Caco-2 (cell line): ENCODE results near the gene SLX9. TPM values are rescaled to one million over a fixed set of nuclear protein-coding genes. Genes with fewer than 3 reads are reported as not detected.

ENCODE experiments used
- BruUV-seq: library from RNA; stranded (reverse); fragments of 400-500 nt; replicated peaks from 2 replicates; lab custom pipeline; 2021; lab: Mats Ljungman, UMichigan
- CTCF ChIA-PET: fragments of 300-600 bp; sonication (Branson Sonifier 250); formaldehyde crosslinking; loops from one replicate; lab custom pipeline; 2022; ENCODE audit warnings: antibody characterized with exemption; lab: Charles Lee
- POLR2A ChIA-PET: fragments of 300-600 bp; sonication (Branson Sonifier 250); formaldehyde crosslinking; loops from one replicate; lab custom pipeline; 2022; ENCODE audit warnings: antibody characterized with exemption; lab: Charles Lee
- DNase-seq, 2 experiments: peaks; one replicate each; pipeline versions ENCODE4 v3.0.0 to v3.0.0-alpha.2; 2020 to 2022
- H3K27me3 ChIP-seq: replicated peaks from 2 replicates; pipeline ENCODE4 v1.6.0; 2011; ENCODE audit warnings: low read length; ENCODE audit not compliant: control insufficient read depth, insufficient read depth
- H3K36me3 ChIP-seq: 2 replicates; pipeline ENCODE4 v1.5.1; 2011; ENCODE audit warnings: low read length; ENCODE audit not compliant: control insufficient read depth, insufficient read depth
- H3K4me1 ChIP-seq: fragments of 250-450 bp; sonication (Bioruptor Pico); 2 replicates; pipeline ENCODE4 v1.5.1; 2020; ENCODE audit warnings: mild to moderate bottlenecking
- H3K4me3 ChIP-seq: 2 replicates; pipeline ENCODE4 v1.5.1; 2011; ENCODE audit warnings: low read depth, mild to moderate bottlenecking, control low read depth, low read length
- H3K9me3 ChIP-seq: fragments of 250-450 bp; sonication (Bioruptor Pico); 2 replicates; pipeline ENCODE4 v1.5.1; 2020; ENCODE audit warnings: mild to moderate bottlenecking, moderate library complexity
- H3K27ac Mint-ChIP-seq: one replicate; pipeline ENCODE4 v1.8.0; 2022; ENCODE audit warnings: mixed read lengths; ENCODE audit not compliant: unreplicated experiment
- H3K27me3 Mint-ChIP-seq: one replicate; pipeline ENCODE4 v1.8.0; 2022; ENCODE audit warnings: mixed read lengths; ENCODE audit not compliant: insufficient read depth, unreplicated experiment
- H3K36me3 Mint-ChIP-seq: one replicate; pipeline ENCODE4 v1.8.0; 2022; ENCODE audit warnings: mild to moderate bottlenecking, mixed read lengths; ENCODE audit not compliant: insufficient read depth, unreplicated experiment
- H3K4me1 Mint-ChIP-seq: one replicate; pipeline ENCODE4 v1.8.0; 2022; ENCODE audit warnings: low read depth, mixed read lengths; ENCODE audit not compliant: unreplicated experiment
- H3K4me3 Mint-ChIP-seq: one replicate; pipeline ENCODE4 v1.8.0; 2022; ENCODE audit warnings: mild to moderate bottlenecking, moderate library complexity, mixed read lengths; ENCODE audit not compliant: unreplicated experiment
- H3K9me3 Mint-ChIP-seq: one replicate; pipeline ENCODE4 v1.8.0; 2022; ENCODE audit warnings: mixed read lengths; ENCODE audit not compliant: unreplicated experiment
- intact Hi-C: fragments of 100-400 bp; cut with micrococcal nuclease; formaldehyde crosslinking; loops from one replicate; pipeline ENCODE4 v1.10.0; 2022; ENCODE audit not compliant: unreplicated experiment
- total RNA-seq: library from RNA; stranded (reverse); gene quantifications from 2 replicates; pipeline ENCODE4 v1.2.3, GENCODE V29; 2022
- TF ChIP-seq, protein P1 (sequence below), 2 experiments: fragments of 200-600 bp in 1 of 2; IDR thresholded peaks; 1 replicate in 1 of 2; 2 replicates in 1 of 2; pipeline versions ENCODE4 v1.5.1 to v1.8.0; 2011 to 2022; ENCODE audit warnings: antibody characterized with exemption in 1 of 2, control low read depth in 1 of 2, inconsistent platforms in 1 of 2, low read depth in 1 of 2, low read length in 1 of 2, mild to moderate bottlenecking in 1 of 2, moderate library complexity in 1 of 2; ENCODE audit not compliant: insufficient read depth in 1 of 2, severe bottlenecking in 1 of 2, unreplicated experiment in 1 of 2

SLX9 gene
- total RNA-seq, 1 experiment from 2014 or later = 62.1 TPM

DNA sequence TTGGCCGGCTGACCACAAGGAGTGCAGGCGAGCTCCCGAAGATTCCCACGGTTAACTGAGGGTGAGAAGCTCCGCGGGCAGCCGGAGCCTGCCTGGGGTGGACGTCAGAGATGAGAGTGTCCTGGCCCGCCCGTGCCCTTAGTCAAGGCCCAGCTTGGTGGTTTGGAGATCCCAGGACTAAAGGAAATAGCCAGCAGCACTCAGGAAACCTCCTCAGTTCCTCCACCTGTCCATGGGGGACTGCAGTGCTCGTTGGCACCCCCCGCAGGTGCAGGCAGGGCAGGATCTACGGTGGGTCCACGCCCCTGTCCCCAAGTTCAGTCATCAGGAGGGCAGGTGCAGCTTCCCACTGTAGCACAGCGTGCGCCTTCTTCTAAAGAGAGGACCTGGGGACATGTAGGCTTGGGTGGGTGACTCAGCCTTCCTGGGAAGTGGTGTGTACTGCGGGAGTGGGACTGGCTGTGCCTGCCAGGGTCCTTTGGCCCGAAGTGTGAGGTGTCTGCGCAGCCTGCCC lies 32.5 kb downstream of the SLX9 start:
- Mint-ChIP-seq H3K4me1 (no peaks in the 10 kb centered on the region), H3K27ac (no peak overlapping the region), H3K4me3 (no peak overlapping the region), H3K27me3 (no peaks in the 10 kb centered on the region), H3K36me3 (peaks cover 51% of the 10 kb centered on the region), H3K9me3 (no peaks in the 10 kb centered on the region)
- intact Hi-C loops = no loop called here
- H3K4me3 ChIP-seq = no peak overlapping the region
- TF ChIP-seq, protein P1, sequence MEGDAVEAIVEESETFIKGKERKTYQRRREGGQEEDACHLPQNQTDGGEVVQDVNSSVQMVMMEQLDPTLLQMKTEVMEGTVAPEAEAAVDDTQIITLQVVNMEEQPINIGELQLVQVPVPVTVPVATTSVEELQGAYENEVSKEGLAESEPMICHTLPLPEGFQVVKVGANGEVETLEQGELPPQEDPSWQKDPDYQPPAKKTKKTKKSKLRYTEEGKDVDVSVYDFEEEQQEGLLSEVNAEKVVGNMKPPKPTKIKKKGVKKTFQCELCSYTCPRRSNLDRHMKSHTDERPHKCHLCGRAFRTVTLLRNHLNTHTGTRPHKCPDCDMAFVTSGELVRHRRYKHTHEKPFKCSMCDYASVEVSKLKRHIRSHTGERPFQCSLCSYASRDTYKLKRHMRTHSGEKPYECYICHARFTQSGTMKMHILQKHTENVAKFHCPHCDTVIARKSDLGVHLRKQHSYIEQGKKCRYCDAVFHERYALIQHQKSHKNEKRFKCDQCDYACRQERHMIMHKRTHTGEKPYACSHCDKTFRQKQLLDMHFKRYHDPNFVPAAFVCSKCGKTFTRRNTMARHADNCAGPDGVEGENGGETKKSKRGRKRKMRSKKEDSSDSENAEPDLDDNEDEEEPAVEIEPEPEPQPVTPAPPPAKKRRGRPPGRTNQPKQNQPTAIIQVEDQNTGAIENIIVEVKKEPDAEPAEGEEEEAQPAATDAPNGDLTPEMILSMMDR (IDR thresholded peaks at IDR 0.05; ENCODE audit: insufficient read depth in 1 of 2, low read depth in 1 of 2, low read length in 1 of 2, severe bottlenecking in 1 of 2, unreplicated experiment in 1 of 2) = peak in 1 of 2 experiments; percentile 13
- ChIA-PET POLR2A (no interaction called here), CTCF (no interaction called here)
- H3K4me1 ChIP-seq = no peaks in the 10 kb centered on the region
- H3K9me3 ChIP-seq = no peaks in the 10 kb centered on the region
- H3K36me3 ChIP-seq = no peaks in the 10 kb centered on the region
- H3K27me3 ChIP-seq = no peaks in the 10 kb centered on the region
- DNase-seq = no peak
- no TSS peak for BruUV-seq

DNA sequence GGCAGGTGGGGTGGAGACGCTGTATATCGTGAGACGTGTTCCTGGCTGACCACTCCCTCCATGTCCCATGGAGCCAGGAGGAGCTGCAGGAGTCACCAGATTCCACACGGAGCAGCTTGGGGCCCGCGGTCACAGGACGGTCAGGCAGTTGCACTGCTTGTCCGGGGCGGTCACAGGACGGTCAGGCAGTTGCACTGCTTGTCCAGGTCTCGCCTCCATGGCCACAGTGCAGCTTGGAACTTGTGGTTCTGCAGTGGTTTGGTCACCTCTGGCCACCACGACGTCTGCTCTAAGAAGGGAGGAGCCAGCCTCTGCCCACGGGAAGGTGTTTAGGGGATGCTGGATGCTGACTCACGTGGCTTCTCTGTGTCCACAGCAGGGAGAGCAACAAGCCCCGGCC lies 33.0 kb downstream of the SLX9 start:
- ChIA-PET POLR2A (no interaction called here), CTCF (no interaction called here)
- H3K27me3 ChIP-seq = no peaks in the 10 kb centered on the region
- no TSS peak for BruUV-seq
- no peaks in the 10 kb centered on the region for H3K9me3 ChIP-seq
- no peak overlapping the region for H3K27ac Mint-ChIP-seq
- H3K4me3 Mint-ChIP-seq = no peak overlapping the region
- no peaks in the 10 kb centered on the region for H3K4me1 ChIP-seq
- H3K36me3 ChIP-seq = no peaks in the 10 kb centered on the region
- H3K27me3 Mint-ChIP-seq = no peaks in the 10 kb centered on the region
- H3K36me3 Mint-ChIP-seq = peaks cover 50% of the 10 kb centered on the region
- DNase-seq = no peak
- intact Hi-C loops = no loop called here
- no peaks in the 10 kb centered on the region for H3K4me1 Mint-ChIP-seq
- H3K9me3 Mint-ChIP-seq = no peaks in the 10 kb centered on the region
- TF ChIP-seq, protein P1 (IDR thresholded peaks at IDR 0.05; ENCODE audit: insufficient read depth in 1 of 2, low read depth in 1 of 2, low read length in 1 of 2, severe bottlenecking in 1 of 2, unreplicated experiment in 1 of 2) = no peak
- no peak overlapping the region for H3K4me3 ChIP-seq

DNA sequence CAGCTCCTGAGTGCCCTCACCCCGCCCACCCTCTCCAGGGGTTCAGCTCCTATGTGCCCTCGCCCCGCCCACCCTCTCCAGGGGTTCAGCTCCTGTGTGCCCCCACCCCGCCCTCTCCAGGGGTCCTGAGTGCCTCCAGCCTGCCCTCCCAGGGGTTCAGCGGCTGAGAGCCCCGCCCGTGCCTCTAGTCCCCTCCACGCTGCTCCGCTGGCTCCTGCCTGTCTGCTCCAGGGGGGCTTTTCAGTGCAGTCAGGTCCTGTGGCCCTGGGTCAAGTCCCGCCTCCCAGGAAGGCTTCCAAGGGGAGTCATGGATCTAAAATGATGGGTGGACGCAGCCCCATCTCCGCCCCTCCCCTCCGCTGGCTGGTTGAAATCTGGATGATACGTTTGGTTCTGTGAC lies 33.8 kb downstream of the SLX9 start:
- no peak overlapping the region for H3K4me3 ChIP-seq
- H3K27me3 ChIP-seq = no peaks in the 10 kb centered on the region
- ChIA-PET POLR2A (no interaction called here), CTCF (interaction anchor here (0.6 kb wide), 1 partner anchor 100 kb away, joined by 4 read pairs; no protein-coding TSS in a partner anchor)
- no peak overlapping the region for H3K27ac Mint-ChIP-seq
- H3K9me3 ChIP-seq = no peaks in the 10 kb centered on the region
- H3K4me1 Mint-ChIP-seq = no peaks in the 10 kb centered on the region
- TF ChIP-seq, protein P1 (IDR thresholded peaks at IDR 0.05; ENCODE audit: insufficient read depth in 1 of 2, low read depth in 1 of 2, low read length in 1 of 2, severe bottlenecking in 1 of 2, unreplicated experiment in 1 of 2) = no peak
- no peak overlapping the region for H3K4me3 Mint-ChIP-seq
- intact Hi-C loops = no loop called here
- H3K9me3 Mint-ChIP-seq = no peaks in the 10 kb centered on the region
- H3K4me1 ChIP-seq = no peaks in the 10 kb centered on the region
- no peaks in the 10 kb centered on the region for H3K36me3 ChIP-seq
- DNase-seq = no peak
- no TSS peak for BruUV-seq
- H3K27me3 Mint-ChIP-seq = no peaks in the 10 kb centered on the region
- H3K36me3 Mint-ChIP-seq = peaks cover 42% of the 10 kb centered on the region
